ENCODE data around the gene GANAB.

DNA sequence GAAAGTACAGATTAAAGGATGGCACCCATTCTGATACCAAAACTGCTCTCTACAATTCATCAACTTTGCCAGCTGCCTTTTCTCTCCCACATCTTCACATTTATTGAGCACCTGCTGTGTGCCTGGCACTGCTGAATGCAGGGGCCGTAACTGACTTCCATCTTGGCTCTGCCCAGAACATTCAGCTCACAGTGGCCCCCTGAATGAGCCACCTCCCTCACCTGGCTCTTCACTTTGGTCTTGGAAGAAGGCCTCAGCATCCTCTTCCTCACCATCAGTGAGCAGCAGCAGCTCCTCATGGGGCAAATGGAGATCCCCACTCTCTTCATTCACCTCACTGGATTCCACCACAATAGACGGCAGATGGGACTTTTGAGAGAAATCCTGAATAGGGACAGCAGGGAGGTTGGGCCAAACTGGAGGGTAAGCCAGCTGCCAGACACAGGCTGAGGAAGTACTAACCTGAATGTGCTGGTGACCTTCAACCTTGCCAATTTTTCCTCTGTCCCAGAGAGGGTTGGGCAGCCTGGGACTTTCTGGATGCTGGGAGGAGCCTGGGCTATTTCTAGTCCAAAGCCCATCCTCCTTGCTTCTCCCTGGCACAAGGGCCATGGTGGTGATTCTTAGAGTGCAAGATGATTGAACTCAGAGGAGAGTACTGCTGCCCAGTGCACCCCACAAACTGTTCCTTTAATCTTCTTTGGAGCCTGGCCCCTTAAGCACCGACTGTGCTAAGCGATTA lies 23.2 kb upstream of the GANAB start:
- no peak for TF ChIP-seq EZH2 (IDR thresholded peaks at IDR 0.05; ENCODE audit: low read length, missing control alignments)
- TF ChIP-seq, protein P1, sequence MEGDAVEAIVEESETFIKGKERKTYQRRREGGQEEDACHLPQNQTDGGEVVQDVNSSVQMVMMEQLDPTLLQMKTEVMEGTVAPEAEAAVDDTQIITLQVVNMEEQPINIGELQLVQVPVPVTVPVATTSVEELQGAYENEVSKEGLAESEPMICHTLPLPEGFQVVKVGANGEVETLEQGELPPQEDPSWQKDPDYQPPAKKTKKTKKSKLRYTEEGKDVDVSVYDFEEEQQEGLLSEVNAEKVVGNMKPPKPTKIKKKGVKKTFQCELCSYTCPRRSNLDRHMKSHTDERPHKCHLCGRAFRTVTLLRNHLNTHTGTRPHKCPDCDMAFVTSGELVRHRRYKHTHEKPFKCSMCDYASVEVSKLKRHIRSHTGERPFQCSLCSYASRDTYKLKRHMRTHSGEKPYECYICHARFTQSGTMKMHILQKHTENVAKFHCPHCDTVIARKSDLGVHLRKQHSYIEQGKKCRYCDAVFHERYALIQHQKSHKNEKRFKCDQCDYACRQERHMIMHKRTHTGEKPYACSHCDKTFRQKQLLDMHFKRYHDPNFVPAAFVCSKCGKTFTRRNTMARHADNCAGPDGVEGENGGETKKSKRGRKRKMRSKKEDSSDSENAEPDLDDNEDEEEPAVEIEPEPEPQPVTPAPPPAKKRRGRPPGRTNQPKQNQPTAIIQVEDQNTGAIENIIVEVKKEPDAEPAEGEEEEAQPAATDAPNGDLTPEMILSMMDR (conservative IDR thresholded peaks at IDR 0.05 in 1 of 2, IDR thresholded peaks at IDR 0.05 in 1 of 2; ENCODE audit: low read depth in 1 of 2, low read length in 2 of 2): no peak

Data from fibroblast of lung (primary cell).